ENCODE results near the gene NUDT7.

DNA sequence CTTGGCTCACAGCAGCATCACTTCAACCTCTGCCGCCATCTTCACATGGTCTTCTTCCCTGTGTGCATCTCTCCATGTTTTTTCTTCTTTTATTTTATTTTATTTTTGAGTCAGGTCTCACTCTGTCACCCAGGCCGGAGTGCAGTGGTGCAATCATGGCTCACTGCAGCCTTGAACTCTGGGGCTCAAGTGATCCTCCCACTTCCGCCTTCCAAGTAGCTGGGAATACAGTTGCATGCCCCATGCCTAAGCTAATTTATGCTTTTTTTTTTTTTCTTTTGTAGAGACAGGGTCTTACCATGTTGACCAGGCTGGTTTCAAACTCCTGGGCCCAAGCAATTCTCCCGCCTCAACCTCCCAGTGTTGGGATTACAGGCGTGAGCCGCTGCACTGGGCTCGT is 1.9 kb downstream of the NUDT7 start:
- TF ChIP-seq CTCF (conservative IDR thresholded peaks at IDR 0.05; ENCODE audit: low read depth, low read length) (no peak), EZH2 (IDR thresholded peaks at IDR 0.05; ENCODE audit: borderline replicate concordance, low read depth, low read length, poor library complexity, severe bottlenecking) (no peak)

Measured in A673 (cell line).